Colonic mucosa (tissue), 4 donors: Measurements from ENCODE around the gene NCK2. TPM values are rescaled to one million over a fixed set of nuclear protein-coding genes. Genes with fewer than 3 reads are reported as not detected.

Source experiments
- DNase-seq: peaks from one replicate; pipeline ENCODE4 v3.0.0-alpha.2; 2020
- H3K27ac ChIP-seq: fragments of 200-600 bp; one replicate; pipeline ENCODE4 v1.8.0; 2021
- H3K27me3 ChIP-seq: fragments of 200-600 bp; one replicate; pipeline ENCODE4 v1.8.0; 2021
- H3K36me3 ChIP-seq: fragments of 200-600 bp; one replicate; pipeline ENCODE4 v1.8.0; 2021
- H3K4me1 ChIP-seq: fragments of 200-600 bp; one replicate; pipeline ENCODE4 v1.8.0; 2021; ENCODE audit warnings: mild to moderate bottlenecking
- H3K4me3 ChIP-seq: fragments of 200-600 bp; one replicate; pipeline ENCODE4 v1.8.0; 2021
- H3K9ac ChIP-seq, 2 donors: one replicate each; pipeline ENCODE4 v1.7.0; 2013; ENCODE audit warnings: control low read depth in 2 of 2, low read depth in 2 of 2, low read length in 2 of 2
- H3K9me3 ChIP-seq: fragments of 200-600 bp; one replicate; pipeline ENCODE4 v1.8.0; 2021
- CTCF ChIP-seq: fragments of 200-600 bp; IDR thresholded peaks from one replicate; pipeline ENCODE4 v1.8.0; 2022; ENCODE audit warnings: antibody characterized with exemption, mild to moderate bottlenecking
- intact Hi-C: fragments of 100-400 bp; cut with DNase I; formaldehyde crosslinking; loops from one replicate; pipeline ENCODE4 v1.14.1; 2022
- total RNA-seq, 2 donors: library from RNA; stranded (reverse); fragmentation: NEBNext Ultra II Directional in 1 of 2; extraction: Animal tissue kit (Norgen Biotek cat#: 25700) in 1 of 2; gene quantifications; one replicate each; pipeline ENCODE4 v1.2.1, GENCODE V29; 2021
- donor health status: healthy.
- donor health status: DM: no; HTN: no; CAD: no.
- donor health status: DM: no; HTN: no; CAD: no.

NCK2 gene
- total RNA-seq, 2 donors from 2014 or later = 51.3 to 67.5 TPM

- DNase-seq = no peak
- Histone ChIP-seq H3K9ac (no peak overlapping the region), H3K36me3 (no peaks in the 10 kb centered on the region), H3K9me3 (no peaks in the 10 kb centered on the region), H3K4me1 (no peaks in the 10 kb centered on the region), H3K4me3 (no peak overlapping the region), H3K27ac (no peak overlapping the region), H3K27me3 (no peaks in the 10 kb centered on the region)
- intact Hi-C loops = no loop called here
- no peak for TF ChIP-seq CTCF
Observed at GRCh38 chr2:105924932-105925331, 180.2 kb downstream of the NCK2 start.

GRCh38 chr2:105925390-105925789 lies 180.7 kb downstream of the NCK2 start:
- no peak overlapping the region for H3K4me3 ChIP-seq
- H3K9me3 ChIP-seq = no peaks in the 10 kb centered on the region
- no peak overlapping the region for H3K9ac ChIP-seq
- no peaks in the 10 kb centered on the region for H3K27me3 ChIP-seq
- no peaks in the 10 kb centered on the region for H3K36me3 ChIP-seq
- intact Hi-C loops = no loop called here
- no peaks in the 10 kb centered on the region for H3K4me1 ChIP-seq
- no peak overlapping the region for H3K27ac ChIP-seq
- no peak for DNase-seq
- no peak for TF ChIP-seq CTCF

GRCh38 chr2:105926960-105927678 lies 182.4 kb downstream of the NCK2 start:
- no peak overlapping the region for H3K9ac ChIP-seq
- H3K36me3 ChIP-seq = no peaks in the 10 kb centered on the region
- no peak overlapping the region for H3K4me3 ChIP-seq
- peak overlapping the region; percentile 12 for H3K27ac ChIP-seq
- no peaks in the 10 kb centered on the region for H3K9me3 ChIP-seq
- intact Hi-C loops = no loop called here
- no peaks in the 10 kb centered on the region for H3K27me3 ChIP-seq
- H3K4me1 ChIP-seq = no peaks in the 10 kb centered on the region
- TF ChIP-seq CTCF = no peak
- peak; percentile 21 for DNase-seq

DNA sequence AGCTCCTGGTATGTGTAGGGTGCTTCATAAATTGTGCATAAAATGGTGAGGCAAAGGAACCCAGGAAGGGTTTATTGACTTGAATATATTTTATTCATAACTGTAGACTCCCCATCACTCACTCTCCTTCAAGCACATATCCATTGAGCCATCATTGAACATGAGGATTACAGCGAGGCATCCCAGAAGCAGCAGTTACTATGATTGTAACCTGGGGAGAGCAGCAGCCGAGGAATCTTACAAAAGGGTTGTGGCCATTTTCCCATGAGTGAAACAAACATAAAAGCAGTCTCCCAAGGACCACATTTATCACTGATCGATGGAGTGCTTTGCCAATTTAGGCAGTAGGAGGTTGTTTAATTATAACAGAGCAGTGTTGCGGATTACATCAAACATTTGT lies 183.4 kb downstream of the NCK2 start:
- Histone ChIP-seq H3K9ac (no peak overlapping the region), H3K4me1 (no peaks in the 10 kb centered on the region), H3K9me3 (no peaks in the 10 kb centered on the region), H3K36me3 (no peaks in the 10 kb centered on the region), H3K27ac (no peak overlapping the region), H3K27me3 (no peaks in the 10 kb centered on the region), H3K4me3 (no peak overlapping the region)
- intact Hi-C loops = no loop called here
- no peak for TF ChIP-seq CTCF
- no peak for DNase-seq

GRCh38 chr2:105928563-105928962 lies 183.9 kb downstream of the NCK2 start:
- Histone ChIP-seq H3K27ac (no peak overlapping the region), H3K9me3 (no peaks in the 10 kb centered on the region), H3K4me1 (no peaks in the 10 kb centered on the region), H3K36me3 (no peaks in the 10 kb centered on the region), H3K27me3 (no peaks in the 10 kb centered on the region), H3K4me3 (no peak overlapping the region), H3K9ac (no peak overlapping the region)
- TF ChIP-seq CTCF = no peak
- intact Hi-C loops = no loop called here
- DNase-seq = no peak
